Neutrophil (primary cell): ENCODE results near the gene ENTPD6.
A peak's percentile ranks its signal among the peaks of the same experiment; 100 is the strongest.

ENCODE experiments used
- H3K27ac ChIP-seq: fragments of 200-600 bp; sonication (generic); 2 replicates; pipeline ENCODE4 v1.5.1; 2016; ENCODE audit warnings: mild to moderate bottlenecking, moderate library complexity
- H3K27me3 ChIP-seq: fragments of 200-600 bp; sonication (generic); 2 replicates; pipeline ENCODE4 v1.6.0; 2016; ENCODE audit warnings: mild to moderate bottlenecking
- H3K36me3 ChIP-seq: fragments of 200-600 bp; sonication (generic); 2 replicates; pipeline ENCODE4 v1.5.1; 2017
- H3K4me1 ChIP-seq, 2 experiments: fragments of 200-600 bp in 1 of 2; sonication (generic) in 1 of 2; 1 replicate in 1 of 2; 2 replicates in 1 of 2; pipeline versions ENCODE4 v1.5.1 to v1.6.1; 2013 to 2016; ENCODE audit warnings: low read depth in 1 of 2, low read length in 1 of 2, mild to moderate bottlenecking in 1 of 2, moderate library complexity in 1 of 2; ENCODE audit not compliant: control insufficient read depth in 1 of 2, insufficient read depth in 1 of 2
- H3K4me3 ChIP-seq, 2 experiments: fragments of 200-600 bp in 1 of 2; sonication (generic) in 1 of 2; 1 replicate in 1 of 2; 2 replicates in 1 of 2; pipeline ENCODE4 v1.5.1; 2013 to 2016; ENCODE audit warnings: low read depth in 1 of 2, low read length in 1 of 2, mild to moderate bottlenecking in 1 of 2, moderate library complexity in 1 of 2
- H3K9me3 ChIP-seq: fragments of 200-600 bp; sonication (generic); 2 replicates; pipeline ENCODE4 v1.5.1; 2016
- TF ChIP-seq, protein P1 (sequence below): fragments of 200-600 bp; sonication (generic); IDR thresholded peaks from 2 replicates; pipeline ENCODE4 v1.5.1; 2016; ENCODE audit warnings: antibody characterized with exemption

ENTPD6 gene

DNA sequence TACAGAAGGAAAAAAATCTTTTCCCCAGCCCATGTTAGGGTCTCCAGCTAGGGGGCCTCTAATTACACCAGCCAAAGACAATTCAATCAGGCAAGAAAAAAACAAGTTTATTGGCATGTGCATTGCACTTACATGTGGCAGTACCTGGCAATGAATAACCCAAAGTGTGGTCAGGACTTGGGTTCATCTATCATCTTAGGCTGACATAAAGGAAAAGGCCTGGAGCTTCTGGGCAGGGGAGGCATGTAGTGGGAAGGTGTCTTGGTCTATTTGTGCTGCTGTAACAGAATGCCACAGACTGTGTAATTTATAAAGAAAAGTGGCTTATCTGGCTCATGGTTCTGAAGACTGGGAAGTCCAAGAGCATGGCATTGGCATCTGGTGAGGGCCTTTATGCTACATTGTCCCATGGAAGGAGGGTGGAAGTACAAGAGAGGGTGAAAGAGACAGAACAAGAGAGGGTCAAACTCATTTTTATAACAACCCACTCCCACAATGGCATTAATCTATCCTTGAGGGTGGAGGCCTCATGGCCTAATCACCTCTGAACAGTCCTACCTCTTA lies 48.0 kb downstream of the ENTPD6 start:
- peaks cover 19% of the 10 kb centered on the region for H3K27me3 ChIP-seq
- H3K9me3 ChIP-seq = no peaks in the 10 kb centered on the region
- H3K27ac ChIP-seq = no peak overlapping the region
- no peak overlapping the region for H3K4me3 ChIP-seq
- peaks cover 13% of the 10 kb centered on the region in 2 experiments for H3K4me1 ChIP-seq
- H3K36me3 ChIP-seq = no peaks in the 10 kb centered on the region
- TF ChIP-seq, protein P1, sequence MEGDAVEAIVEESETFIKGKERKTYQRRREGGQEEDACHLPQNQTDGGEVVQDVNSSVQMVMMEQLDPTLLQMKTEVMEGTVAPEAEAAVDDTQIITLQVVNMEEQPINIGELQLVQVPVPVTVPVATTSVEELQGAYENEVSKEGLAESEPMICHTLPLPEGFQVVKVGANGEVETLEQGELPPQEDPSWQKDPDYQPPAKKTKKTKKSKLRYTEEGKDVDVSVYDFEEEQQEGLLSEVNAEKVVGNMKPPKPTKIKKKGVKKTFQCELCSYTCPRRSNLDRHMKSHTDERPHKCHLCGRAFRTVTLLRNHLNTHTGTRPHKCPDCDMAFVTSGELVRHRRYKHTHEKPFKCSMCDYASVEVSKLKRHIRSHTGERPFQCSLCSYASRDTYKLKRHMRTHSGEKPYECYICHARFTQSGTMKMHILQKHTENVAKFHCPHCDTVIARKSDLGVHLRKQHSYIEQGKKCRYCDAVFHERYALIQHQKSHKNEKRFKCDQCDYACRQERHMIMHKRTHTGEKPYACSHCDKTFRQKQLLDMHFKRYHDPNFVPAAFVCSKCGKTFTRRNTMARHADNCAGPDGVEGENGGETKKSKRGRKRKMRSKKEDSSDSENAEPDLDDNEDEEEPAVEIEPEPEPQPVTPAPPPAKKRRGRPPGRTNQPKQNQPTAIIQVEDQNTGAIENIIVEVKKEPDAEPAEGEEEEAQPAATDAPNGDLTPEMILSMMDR = no peak

DNA sequence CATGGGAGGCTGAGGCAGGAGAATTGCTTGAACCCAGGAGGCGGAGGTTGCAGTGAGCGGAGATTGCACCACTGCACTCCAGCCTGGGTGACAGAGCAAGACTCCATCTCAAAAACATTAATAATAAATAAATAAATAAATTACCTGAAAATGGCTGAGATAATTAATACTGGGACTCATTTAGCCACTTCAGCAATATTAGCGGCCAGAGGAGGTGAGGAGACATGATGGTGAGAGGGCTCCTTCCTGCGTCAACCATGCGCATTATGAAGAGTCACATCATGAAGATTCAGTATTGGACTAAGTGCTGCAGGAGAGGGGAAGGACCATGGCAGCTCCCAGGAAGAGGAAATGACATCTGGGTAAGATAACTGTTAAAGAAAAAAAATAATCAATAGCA lies 49.5 kb downstream of the ENTPD6 start:
- Histone ChIP-seq H3K9me3 (no peaks in the 10 kb centered on the region), H3K36me3 (no peaks in the 10 kb centered on the region), H3K27ac (no peak overlapping the region), H3K27me3 (peaks cover 19% of the 10 kb centered on the region), H3K4me1 (peaks cover 18 to 22% of the 10 kb centered on the region in 2 experiments), H3K4me3 (no peak overlapping the region)
- TF ChIP-seq, protein P1 = no peak

DNA sequence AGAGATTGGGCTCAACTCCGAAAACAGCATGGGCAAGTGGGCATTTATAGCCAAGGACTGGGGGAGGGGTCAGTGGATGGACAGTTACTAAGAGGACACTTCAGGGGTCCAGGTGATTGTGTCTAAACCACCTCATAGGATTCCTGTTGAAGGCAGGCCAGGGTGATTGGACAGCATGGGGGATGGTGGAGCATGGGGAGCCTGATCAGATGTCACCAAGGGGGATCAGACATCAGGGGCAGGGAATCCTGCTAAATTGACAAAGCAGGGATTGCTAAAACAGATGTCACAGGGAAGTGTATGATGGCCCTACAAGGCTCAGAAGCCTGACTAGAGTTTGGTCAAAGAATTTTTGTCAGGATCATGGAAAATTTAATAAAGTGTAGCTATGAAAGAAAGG lies 49.9 kb downstream of the ENTPD6 start:
- peaks cover 19% of the 10 kb centered on the region for H3K27me3 ChIP-seq
- no peak overlapping the region for H3K27ac ChIP-seq
- peaks cover 18 to 22% of the 10 kb centered on the region in 2 experiments for H3K4me1 ChIP-seq
- H3K4me3 ChIP-seq = no peak overlapping the region
- no peaks in the 10 kb centered on the region for H3K9me3 ChIP-seq
- no peaks in the 10 kb centered on the region for H3K36me3 ChIP-seq
- TF ChIP-seq, protein P1 = no peak

DNA sequence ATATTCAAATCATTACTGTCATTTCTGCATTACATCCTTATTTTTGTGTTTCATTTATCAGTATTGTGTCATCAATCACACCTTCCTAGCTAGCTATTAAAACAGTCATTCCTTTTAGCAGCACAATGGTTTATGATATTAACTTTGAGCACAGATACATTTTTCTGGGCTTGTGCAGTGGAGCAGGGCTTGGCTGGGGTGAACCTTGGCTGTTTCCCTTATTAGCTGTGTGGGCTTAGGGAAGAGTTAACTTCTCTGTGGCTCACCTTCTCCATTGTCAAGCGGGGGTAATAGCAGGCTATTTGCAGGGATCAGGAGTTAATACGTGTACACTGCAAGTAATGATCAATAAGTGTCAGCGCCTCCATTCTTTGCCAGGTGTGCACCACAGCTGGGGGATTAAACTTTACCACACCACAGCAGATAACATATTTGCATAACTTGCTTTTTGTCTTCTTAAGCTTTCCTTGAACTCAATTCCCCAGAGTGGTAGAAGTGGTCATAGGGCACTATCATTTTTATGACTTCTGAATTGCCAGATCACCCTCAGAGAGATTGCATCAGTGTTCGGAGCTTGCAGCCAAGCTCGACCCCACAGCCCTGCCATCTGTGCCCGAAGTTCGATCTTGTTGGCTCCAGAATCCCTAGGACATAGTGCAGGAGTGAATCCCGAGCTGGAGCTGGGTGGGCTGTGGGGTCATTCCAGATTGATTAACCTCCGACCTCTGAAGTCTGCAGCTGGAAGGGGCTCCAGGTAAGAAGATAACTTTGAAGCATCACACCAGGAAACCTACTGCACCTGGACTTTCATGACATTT lies 50.9 kb downstream of the ENTPD6 start:
- Histone ChIP-seq H3K36me3 (no peaks in the 10 kb centered on the region), H3K27me3 (peaks cover 19% of the 10 kb centered on the region), H3K9me3 (no peaks in the 10 kb centered on the region), H3K4me3 (peak overlapping the region in 1 of 2 experiments; percentile 93), H3K27ac (no peak overlapping the region), H3K4me1 (peaks cover 18 to 22% of the 10 kb centered on the region in 2 experiments)
- TF ChIP-seq, protein P1 = no peak

DNA sequence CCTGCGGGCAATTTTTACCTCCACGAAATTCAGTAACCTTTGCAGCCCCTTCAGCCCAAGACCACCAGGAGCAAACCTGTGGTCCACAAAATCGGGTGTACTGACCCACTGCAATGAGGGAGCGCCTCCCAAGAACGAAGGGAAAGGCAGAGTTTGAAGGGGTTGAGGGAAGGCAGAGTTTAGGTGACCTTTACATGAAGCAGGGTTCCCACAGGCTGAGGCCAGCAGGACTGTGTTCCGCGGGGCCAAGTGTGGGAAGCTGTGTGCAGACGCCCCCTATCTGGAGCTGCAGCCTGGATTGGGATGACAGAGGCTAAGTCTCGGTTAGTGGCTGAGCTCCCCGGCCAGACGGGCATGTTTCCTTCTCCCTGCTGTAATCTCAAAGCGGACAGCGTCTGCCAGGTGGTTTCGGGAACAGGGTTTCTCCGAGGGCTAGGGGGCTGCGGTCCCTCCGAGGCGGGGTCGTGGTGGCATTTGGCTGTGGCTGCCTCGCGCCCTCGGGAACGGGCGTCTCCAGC lies 51.5 kb downstream of the ENTPD6 start:
- Histone ChIP-seq H3K27me3 (peaks cover 19% of the 10 kb centered on the region), H3K4me1 (peaks cover 18 to 22% of the 10 kb centered on the region in 2 experiments), H3K4me3 (peak overlapping the region; percentile 65 to 93), H3K27ac (peak overlapping the region; percentile 91), H3K9me3 (no peaks in the 10 kb centered on the region), H3K36me3 (no peaks in the 10 kb centered on the region)
- TF ChIP-seq, protein P1 = no peak
